NOMO-1 treated with dmso at 0.1 percent for 144 hours (cell line): ENCODE results near the gene NAA80.
"Not testable (repeated sequence)": the region's sequence is repeated elsewhere in the genome, so short reads cannot be mapped to it uniquely, and the experiment has no call there.

Experiments
- DNase-seq: peaks from one replicate; lab custom pipeline; 2025; ENCODE audit not compliant: unreplicated experiment; lab: John Stamatoyannopoulos, UW

The NAA80 gene

GRCh38 chr3:50316657-50317242 is 17.5 kb upstream of the NAA80 start:
- DNase-seq, result no peak

- no peak for DNase-seq
Measured at GRCh38 chr3:50314816-50315215, 15.6 kb upstream of the NAA80 start.

- DNase-seq, result no peak
Measured at GRCh38 chr3:50314342-50314741, 15.1 kb upstream of the NAA80 start.

GRCh38 chr3:50312041-50312440 is 12.8 kb upstream of the NAA80 start:
- not testable (repeated sequence) for DNase-seq

- no peak for DNase-seq
Measured at GRCh38 chr3:50304601-50305000, 5.4 kb upstream of the NAA80 start.

GRCh38 chr3:50303013-50303815 is 4.0 kb upstream of the NAA80 start, which contains the start of gene HYAL1:
Gene HYAL1 (minus strand): TSS chr3:50303574. CDS start chr3:50302956, 618 bp downstream.
- DNase-seq, result no peak

GRCh38 chr3:50302095-50303012 is 3.1 kb upstream of the NAA80 start:
- no peak for DNase-seq

- DNase-seq, result no peak
Measured at GRCh38 chr3:50300681-50301254, 1.6 kb upstream of the NAA80 start.

GRCh38 chr3:50299929-50300680 is 900 bp upstream of the NAA80 start:
- peak; percentile 71 for DNase-seq

GRCh38 chr3:50299638-50299928 is 378 bp upstream of the NAA80 start:
- no peak for DNase-seq

- peak; percentile 14 for DNase-seq
Measured at GRCh38 chr3:50297896-50298725, 1.1 kb downstream of the NAA80 start.

GRCh38 chr3:50297384-50297775 is 1.8 kb downstream of the NAA80 start:
- no peak for DNase-seq

- no peak for DNase-seq
Measured at GRCh38 chr3:50296721-50297383, 2.4 kb downstream of the NAA80 start.

- no peak for DNase-seq
Measured at GRCh38 chr3:50295553-50296431, 3.4 kb downstream of the NAA80 start.

GRCh38 chr3:50294492-50295403 is 4.5 kb downstream of the NAA80 start:
- DNase-seq, result no peak

- DNase-seq, result no peak
Measured at GRCh38 chr3:50294089-50294488, 5.1 kb downstream of the NAA80 start.

GRCh38 chr3:50293079-50293801 is 6.0 kb downstream of the NAA80 start:
- no peak for DNase-seq
